HAP-1 (cell line): Measurements from ENCODE around the gene INF2.

Experiments
- DNase-seq, 2 experiments: peaks; one replicate each; pipeline ENCODE4 v3.0.0-alpha.2; 2016 to 2020; ENCODE audit warnings: low spot score in 2 of 2
- H3K27me3 ChIP-seq: fragments of 250-450 bp; sonication (Bioruptor Pico); 2 replicates; pipeline ENCODE4 v1.5.1; 2020; ENCODE audit warnings: low read depth, mild to moderate bottlenecking, moderate library complexity
- H3K36me3 ChIP-seq: fragments of 250-450 bp; sonication (Bioruptor Pico); replicated peaks from 2 replicates; pipeline ENCODE4 v1.5.1; 2020; ENCODE audit warnings: mild to moderate bottlenecking
- H3K4me1 ChIP-seq: fragments of 250-450 bp; sonication (Bioruptor Pico); 2 replicates; pipeline ENCODE4 v1.5.1; 2020; ENCODE audit warnings: mild to moderate bottlenecking
- H3K4me3 ChIP-seq: fragments of 250-450 bp; sonication (Bioruptor Pico); 2 replicates; pipeline ENCODE4 v1.5.1; 2020; ENCODE audit warnings: mild to moderate bottlenecking, moderate library complexity
- H3K9me3 ChIP-seq: fragments of 250-450 bp; sonication (Bioruptor Pico); 2 replicates; pipeline ENCODE4 v1.5.1; 2020; ENCODE audit warnings: mild to moderate bottlenecking, moderate library complexity
- in situ Hi-C: fragments of 300-500 bp; cut with MboI; formaldehyde crosslinking; loops from 3 replicates; pipeline ENCODE4 v1.14.3; 2020; ENCODE audit warnings: low sequenced_read_pairs, inconsistent platforms, mixed read lengths

The INF2 gene

DNA sequence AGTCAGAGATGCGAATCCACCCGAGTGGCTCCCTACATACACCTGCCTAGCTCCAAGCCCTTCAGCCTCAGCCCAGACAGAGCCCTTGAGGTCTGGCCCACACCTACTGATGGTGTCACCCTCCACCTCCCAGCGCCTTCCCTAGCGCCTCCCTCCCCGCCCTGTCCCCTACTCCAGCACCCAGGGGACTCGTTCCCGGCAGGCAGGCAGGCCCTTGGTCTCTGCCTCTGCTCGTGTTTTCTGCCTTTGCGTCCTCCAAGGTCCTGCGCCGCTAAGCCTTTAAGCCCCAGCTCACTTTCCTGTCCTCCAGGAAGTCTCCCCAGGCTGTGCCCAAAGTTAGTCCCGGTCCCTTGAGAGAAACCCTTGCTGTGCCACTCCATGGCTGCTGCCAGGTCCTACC is 12.7 kb downstream of the INF2 start:
- H3K27me3 ChIP-seq: no peaks in the 10 kb centered on the region
- H3K36me3 ChIP-seq: peaks cover 25% of the 10 kb centered on the region
- H3K9me3 ChIP-seq: no peaks in the 10 kb centered on the region
- no peaks in the 10 kb centered on the region for H3K4me1 ChIP-seq
- H3K4me3 ChIP-seq: no peak overlapping the region
- in situ Hi-C loops: no loop called here
- DNase-seq: no peak

DNA sequence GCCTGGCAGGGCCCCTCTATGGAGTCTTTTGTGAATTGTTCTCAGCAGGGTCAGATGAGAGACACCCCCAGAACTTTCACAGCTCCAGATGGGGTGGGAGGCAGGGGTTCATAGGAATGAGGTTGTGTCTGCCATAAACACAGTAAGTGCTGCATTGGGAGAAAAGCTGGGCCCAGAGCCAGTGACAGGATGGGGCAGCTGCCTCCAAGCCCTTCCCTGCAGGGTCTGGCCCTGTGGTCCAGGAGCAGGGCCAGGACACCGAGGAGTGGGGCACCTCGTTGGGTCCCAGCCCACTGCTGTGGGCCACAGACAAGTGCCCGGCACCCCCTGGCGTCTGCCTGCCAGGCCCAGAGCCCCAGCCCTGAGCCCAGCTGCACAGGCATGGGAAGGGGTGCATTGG is 13.3 kb downstream of the INF2 start:
- Histone ChIP-seq H3K4me3 (no peak overlapping the region), H3K4me1 (no peaks in the 10 kb centered on the region), H3K36me3 (peaks cover 24% of the 10 kb centered on the region), H3K9me3 (no peaks in the 10 kb centered on the region), H3K27me3 (no peaks in the 10 kb centered on the region)
- no peak for DNase-seq
- in situ Hi-C loops: no loop called here

DNA sequence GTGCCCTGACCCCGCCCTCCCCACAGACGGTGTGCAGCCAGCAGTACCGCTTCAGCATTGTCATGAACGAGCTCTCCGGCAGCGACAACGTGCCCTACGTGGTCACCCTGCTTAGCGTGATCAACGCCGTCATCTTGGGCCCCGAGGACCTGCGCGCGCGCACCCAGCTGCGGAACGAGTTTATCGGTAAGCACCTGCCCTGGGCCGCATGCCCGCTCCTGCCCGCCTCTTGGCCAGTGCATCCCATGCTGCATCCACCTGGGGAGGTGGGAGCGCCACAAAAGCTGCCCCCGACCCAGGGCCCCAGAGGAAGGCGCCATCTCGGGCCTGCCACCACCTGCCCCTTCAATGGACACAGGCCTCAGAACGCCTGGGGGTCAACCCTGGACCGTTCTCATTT is 13.9 kb downstream of the INF2 start:
- Histone ChIP-seq H3K36me3 (peaks cover 24% of the 10 kb centered on the region), H3K27me3 (no peaks in the 10 kb centered on the region), H3K9me3 (no peaks in the 10 kb centered on the region), H3K4me1 (no peaks in the 10 kb centered on the region), H3K4me3 (no peak overlapping the region)
- DNase-seq: no peak
- in situ Hi-C loops: no loop called here

DNA sequence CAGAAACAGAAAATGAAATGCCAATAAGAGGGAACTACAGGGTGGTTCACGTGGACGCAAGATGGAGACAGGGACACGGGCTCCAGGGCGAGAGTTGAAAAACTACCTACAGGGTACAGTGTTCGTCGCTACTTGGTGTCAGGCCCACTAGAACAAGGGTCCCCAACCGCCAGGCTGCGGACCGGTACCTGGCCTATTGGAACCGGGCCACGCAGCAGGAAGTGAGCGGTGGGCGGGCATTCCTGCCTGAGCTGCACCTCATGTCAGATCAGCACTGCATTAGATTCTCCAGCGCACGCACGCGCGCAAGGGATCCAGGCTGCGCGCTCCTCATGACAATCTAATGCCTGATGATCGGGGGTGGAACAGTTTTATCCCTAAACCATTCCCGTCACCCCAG is 14.8 kb downstream of the INF2 start:
- Histone ChIP-seq H3K36me3 (peaks cover 28% of the 10 kb centered on the region), H3K4me1 (no peaks in the 10 kb centered on the region), H3K27me3 (no peaks in the 10 kb centered on the region), H3K4me3 (no peak overlapping the region), H3K9me3 (no peaks in the 10 kb centered on the region)
- no peak for DNase-seq
- in situ Hi-C loops: no loop called here

DNA sequence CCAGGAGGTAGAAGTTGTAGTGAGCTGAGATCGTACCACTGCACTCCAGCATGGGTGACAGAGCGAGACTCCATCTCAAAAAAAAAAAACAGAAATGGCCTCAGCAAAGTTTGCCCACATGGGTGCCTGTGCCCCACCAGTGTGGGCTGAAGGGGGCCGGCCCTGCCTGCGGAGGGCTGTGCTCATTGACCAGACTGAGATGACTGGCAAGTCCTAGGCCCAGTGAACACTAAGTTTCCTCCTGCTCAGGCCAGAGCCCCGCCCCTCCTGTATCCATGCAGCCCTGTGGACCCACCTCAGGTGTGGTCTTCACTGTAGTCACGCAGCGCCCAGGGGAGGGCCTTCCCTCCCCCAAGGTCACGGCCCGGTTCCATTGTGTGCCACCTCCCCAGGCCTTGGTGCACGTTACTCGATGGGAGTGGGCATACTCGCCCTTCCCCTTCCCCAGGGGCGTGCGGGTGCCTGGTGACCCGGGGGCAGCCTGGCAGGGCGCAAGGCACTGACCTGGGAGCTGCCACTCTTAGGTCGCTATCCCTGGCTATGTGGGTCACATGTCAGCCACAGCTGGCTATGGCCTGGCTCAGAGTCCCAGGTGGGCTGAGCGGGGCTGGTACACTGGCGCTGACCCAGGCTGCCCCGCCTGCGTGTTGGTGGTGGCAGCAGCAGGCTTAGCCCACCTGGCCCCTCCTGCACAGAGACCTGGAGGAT is 16.1 kb downstream of the INF2 start:
- in situ Hi-C loops: no loop called here
- no peaks in the 10 kb centered on the region for H3K27me3 ChIP-seq
- H3K36me3 ChIP-seq: peaks cover 35% of the 10 kb centered on the region
- H3K4me3 ChIP-seq: no peak overlapping the region
- H3K4me1 ChIP-seq: no peaks in the 10 kb centered on the region
- no peak for DNase-seq
- H3K9me3 ChIP-seq: no peaks in the 10 kb centered on the region

DNA sequence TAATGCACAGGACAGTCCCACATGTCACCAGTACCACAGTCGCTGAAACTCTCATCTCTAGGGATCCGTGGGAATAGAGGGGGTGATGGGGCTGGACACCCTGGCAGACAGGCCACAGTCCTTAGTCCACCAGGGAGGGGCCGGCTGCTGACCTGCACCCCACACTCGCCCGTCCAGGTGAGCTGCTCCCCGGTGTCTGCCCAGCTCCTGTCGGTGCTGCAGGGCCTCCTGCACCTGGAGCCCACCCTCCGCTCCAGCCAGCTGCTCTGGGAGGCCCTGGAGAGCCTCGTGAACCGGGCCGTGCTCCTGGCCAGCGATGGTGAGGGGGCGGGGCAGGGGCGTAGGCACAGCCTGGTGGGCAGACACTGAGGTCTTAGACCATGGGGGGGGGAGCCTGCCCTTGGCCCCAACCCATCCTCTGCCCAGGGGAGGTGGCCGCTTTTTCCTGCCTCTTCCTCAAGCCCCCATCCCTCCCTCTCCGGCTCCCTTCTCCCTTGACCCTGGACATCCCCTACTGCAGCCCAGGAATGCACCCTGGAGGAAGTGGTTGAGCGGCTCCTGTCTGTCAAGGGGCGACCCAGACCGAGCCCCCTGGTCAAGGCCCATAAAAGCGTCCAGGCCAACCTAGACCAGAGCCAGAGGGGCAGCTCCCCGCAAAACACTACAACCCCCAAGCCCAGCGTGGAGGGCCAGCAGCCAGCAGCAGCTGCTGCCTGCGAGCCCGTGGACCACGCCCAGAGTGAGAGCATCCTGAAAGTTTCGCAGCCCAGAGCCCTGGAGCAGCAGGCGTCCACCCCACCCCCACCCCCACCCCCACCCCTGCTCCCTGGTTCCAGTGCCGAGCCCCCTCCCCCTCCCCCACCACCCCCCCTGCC is 17.6 kb downstream of the INF2 start:
- no peaks in the 10 kb centered on the region for H3K4me1 ChIP-seq
- H3K27me3 ChIP-seq: no peaks in the 10 kb centered on the region
- H3K36me3 ChIP-seq: peaks cover 47% of the 10 kb centered on the region
- no peak for DNase-seq
- H3K9me3 ChIP-seq: no peaks in the 10 kb centered on the region
- H3K4me3 ChIP-seq: no peak overlapping the region
- in situ Hi-C loops: no loop called here

DNA sequence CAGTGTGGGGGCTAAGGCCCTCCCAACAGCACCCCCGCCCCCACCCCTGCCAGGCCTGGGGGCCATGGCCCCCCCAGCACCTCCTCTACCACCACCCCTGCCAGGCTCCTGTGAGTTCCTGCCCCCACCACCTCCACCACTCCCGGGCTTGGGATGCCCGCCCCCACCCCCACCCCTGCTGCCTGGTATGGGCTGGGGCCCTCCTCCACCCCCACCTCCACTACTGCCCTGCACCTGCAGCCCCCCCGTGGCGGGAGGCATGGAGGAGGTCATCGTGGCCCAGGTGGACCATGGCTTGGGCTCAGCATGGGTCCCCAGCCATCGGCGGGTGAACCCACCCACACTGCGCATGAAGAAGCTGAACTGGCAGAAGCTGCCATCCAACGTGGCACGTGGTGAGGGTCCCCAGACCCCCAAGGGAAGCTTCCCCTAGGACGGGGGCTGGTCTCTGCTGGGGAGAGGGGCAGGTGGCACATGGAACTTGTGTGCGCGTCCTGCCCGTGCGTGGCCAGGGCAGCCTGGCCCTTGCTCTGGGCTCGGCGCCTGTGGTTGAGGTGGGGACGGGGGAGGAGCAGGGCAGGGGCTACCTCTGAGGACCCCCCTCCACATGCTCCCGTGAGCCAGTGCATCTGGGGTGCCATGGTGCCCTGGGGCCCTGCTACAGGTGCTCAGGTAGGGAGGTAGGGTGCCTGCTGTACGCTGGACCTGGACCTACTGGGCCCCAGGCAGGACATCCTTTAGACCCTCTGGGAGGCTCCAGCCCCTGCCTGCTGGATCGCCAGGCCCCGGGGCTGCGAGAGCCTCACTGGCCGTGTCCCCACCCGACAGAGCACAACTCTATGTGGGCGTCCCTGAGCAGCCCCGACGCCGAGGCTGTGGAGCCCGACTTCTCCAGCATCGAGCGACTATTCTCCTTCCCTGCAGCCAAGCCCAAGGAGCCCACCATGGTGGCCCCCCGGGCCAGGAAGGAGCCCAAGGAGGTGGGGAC is 18.5 kb downstream of the INF2 start:
- in situ Hi-C loops: no loop called here
- H3K4me1 ChIP-seq: no peaks in the 10 kb centered on the region
- H3K4me3 ChIP-seq: no peak overlapping the region
- H3K27me3 ChIP-seq: no peaks in the 10 kb centered on the region
- H3K36me3 ChIP-seq: peaks cover 51% of the 10 kb centered on the region
- DNase-seq: no peak
- H3K9me3 ChIP-seq: no peaks in the 10 kb centered on the region

DNA sequence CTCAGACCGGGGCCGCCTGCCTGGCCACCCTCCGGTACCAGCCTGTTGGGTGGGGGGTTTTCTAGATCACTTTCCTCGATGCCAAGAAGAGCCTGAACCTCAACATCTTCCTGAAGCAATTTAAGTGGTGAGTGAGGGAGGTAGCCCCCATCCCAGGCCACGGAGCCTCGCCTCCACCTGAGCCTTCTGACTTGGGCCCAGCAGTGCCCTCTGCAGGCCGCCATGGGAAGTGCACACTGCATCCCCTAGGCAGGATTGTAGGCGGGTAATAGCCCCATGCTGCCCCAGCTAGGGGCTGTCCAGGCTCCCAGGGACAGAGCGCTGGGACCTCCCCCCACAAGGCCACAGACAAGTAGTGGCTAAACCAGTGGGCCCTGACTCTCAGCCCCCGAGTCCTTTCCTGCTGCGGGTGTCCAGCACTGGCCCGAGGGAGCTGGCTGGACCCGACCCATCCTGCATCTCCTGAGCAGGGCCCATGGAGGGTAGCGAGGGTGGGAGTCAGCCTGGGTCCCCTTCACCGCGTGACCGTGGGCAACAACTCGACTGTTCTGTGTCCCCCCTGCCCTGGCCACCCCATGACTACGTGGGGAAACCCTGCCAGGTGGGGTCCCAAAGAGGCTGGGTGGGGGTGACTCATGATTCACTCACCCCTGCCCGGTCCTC is 19.3 kb downstream of the INF2 start:
- in situ Hi-C loops: no loop called here
- DNase-seq: peak; percentile 31 to 83
- H3K4me1 ChIP-seq: no peaks in the 10 kb centered on the region
- H3K36me3 ChIP-seq: peaks cover 49% of the 10 kb centered on the region
- H3K9me3 ChIP-seq: no peaks in the 10 kb centered on the region
- H3K27me3 ChIP-seq: no peaks in the 10 kb centered on the region
- H3K4me3 ChIP-seq: no peak overlapping the region

DNA sequence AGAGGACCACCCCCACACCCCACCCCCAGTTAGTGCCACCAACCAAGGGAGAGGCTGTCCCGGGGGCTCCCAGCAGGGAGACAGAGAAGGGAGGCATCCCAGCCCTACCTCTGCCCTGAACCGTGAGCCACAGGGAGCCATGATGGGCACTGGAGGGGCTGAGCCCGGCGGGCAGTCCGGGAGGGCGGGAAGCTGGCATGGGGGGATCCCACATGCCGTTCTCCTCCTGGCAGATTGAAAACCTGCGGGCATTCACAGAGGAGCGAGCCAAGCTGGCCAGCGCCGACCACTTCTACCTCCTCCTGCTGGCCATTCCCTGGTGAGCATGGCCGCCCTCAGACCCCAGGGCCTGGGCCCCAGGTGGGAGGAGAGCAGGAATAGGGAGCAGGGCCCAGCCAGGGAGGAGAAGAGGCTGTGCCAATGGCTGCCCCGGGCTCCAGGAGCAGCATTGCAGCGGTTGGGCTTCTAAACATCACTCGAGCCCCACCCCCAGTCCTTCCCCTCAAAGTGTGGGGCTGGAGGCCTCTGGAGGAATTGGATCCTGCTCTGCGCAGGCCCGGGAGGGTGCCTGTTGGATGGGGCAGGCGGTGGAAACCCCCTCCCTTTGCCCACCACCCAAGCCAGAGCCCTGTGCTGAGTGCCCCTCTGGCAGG is 20.1 kb downstream of the INF2 start:
- no peaks in the 10 kb centered on the region for H3K9me3 ChIP-seq
- peaks cover 41% of the 10 kb centered on the region for H3K36me3 ChIP-seq
- DNase-seq: no peak
- H3K4me3 ChIP-seq: no peak overlapping the region
- no peaks in the 10 kb centered on the region for H3K4me1 ChIP-seq
- in situ Hi-C loops: no loop called here
- H3K27me3 ChIP-seq: no peaks in the 10 kb centered on the region

DNA sequence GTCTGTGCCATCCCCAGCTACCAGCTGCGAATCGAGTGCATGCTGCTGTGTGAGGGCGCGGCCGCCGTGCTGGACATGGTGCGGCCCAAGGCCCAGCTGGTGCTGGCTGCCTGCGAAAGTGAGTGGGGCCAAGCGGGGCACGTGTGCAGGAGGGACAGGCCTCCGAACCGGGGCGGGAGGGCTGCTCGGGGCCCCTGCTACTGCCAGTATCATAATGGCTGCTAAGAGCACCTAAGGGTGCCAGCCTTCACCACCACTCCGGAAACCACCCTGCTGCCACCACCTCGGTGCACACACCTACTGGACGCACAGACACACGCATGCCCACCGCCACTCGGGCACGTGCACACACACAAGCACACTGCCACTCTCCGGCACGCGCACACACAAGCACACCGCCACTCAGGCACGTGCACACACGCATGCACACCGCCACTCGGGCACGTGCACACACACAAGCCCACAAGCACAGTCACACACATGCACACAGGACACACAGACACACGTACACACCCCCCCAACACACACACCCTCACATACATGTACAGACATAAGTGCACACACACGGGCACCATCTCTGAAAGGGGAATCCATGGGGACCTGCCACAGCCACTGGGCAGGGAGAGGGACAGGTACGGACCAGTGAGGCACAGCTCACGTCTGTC is 20.8 kb downstream of the INF2 start:
- Histone ChIP-seq H3K4me3 (no peak overlapping the region), H3K4me1 (no peaks in the 10 kb centered on the region), H3K9me3 (no peaks in the 10 kb centered on the region), H3K27me3 (no peaks in the 10 kb centered on the region), H3K36me3 (peaks cover 36% of the 10 kb centered on the region)
- in situ Hi-C loops: no loop called here
- no peak for DNase-seq

DNA sequence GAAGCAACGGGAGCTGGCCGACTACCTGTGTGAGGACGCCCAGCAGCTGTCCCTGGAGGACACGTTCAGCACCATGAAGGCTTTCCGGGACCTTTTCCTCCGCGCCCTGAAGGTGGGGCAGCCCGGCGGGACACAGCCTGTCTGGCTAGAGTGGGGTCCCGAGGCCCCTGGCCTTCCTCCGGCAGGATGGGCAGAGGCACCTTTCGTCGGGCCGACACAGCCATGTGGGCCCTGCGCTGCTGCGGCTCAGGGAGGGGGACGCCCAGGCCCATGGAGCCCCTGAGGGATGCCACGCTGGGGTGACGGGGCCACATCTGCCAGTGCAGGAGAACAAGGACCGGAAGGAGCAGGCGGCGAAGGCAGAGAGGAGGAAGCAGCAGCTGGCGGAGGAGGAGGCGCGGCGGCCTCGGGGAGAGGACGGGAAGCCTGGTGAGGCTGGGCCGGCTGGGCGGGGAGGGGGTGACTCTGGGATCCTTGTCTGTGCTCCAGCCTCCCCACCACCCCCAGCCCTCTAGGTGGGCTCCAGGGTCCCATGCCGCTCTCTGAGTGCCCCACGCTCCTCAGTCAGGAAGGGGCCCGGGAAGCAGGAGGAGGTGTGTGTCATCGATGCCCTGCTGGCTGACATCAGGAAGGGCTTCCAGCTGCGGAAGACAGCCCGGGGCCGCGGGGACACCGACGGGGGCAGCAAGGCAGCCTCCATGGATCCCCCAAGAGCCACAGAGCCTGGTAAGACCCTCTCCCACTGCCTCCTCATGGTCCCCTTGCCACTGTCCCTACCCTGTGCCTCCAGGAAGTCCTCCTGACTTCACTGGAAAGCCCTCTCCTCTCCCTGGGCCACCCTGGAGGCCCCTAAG is 23.7 kb downstream of the INF2 start:
- H3K36me3 ChIP-seq: peaks cover 36% of the 10 kb centered on the region
- DNase-seq: no peak
- H3K9me3 ChIP-seq: no peaks in the 10 kb centered on the region
- in situ Hi-C loops: no loop called here
- no peaks in the 10 kb centered on the region for H3K4me1 ChIP-seq
- no peak overlapping the region for H3K4me3 ChIP-seq
- H3K27me3 ChIP-seq: no peaks in the 10 kb centered on the region

DNA sequence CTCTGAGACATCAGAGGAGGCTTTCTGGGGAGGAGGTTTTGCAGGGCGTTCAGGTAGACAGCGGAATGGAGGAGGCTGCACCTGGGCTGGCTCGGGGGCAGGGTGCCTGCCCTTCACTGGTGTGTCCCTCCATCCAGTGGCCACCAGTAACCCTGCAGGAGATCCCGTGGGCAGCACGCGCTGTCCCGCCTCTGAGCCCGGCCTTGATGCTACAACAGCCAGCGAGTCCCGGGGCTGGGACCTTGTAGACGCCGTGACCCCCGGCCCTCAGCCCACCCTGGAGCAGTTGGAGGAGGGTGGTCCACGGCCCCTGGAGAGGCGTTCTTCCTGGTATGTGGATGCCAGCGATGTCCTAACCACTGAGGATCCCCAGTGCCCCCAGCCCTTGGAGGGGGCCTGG is 24.6 kb downstream of the INF2 start:
- Histone ChIP-seq H3K36me3 (peaks cover 34% of the 10 kb centered on the region), H3K4me3 (no peak overlapping the region), H3K4me1 (no peaks in the 10 kb centered on the region), H3K9me3 (no peaks in the 10 kb centered on the region), H3K27me3 (no peaks in the 10 kb centered on the region)
- DNase-seq: no peak
- in situ Hi-C loops: no loop called here
